Ovary (tissue), 9 donors: ENCODE data around the gene ZCCHC3. TPM values are rescaled to one million over a fixed set of nuclear protein-coding genes. Genes with fewer than 3 reads are reported as not detected.

ENCODE experiments used
- DNase-seq, 5 donors: peaks; one replicate each; pipeline ENCODE4 v3.0.0-alpha.2; 2019 to 2020
- H3K27ac ChIP-seq, 2 donors: fragments of 200-600 bp; one replicate each; pipeline versions ENCODE4 v1.5.1 to v1.8.0; 2019 to 2022
- H3K27me3 ChIP-seq: fragments of 200-600 bp; one replicate; pipeline ENCODE4 v1.8.0; 2022
- H3K36me3 ChIP-seq: fragments of 200-600 bp; sonication (generic); one replicate; pipeline ENCODE4 v1.5.1; 2019
- H3K4me1 ChIP-seq: one replicate; pipeline ENCODE4 v1.8.1; 2013; ENCODE audit warnings: mild to moderate bottlenecking, moderate library complexity; ENCODE audit not compliant: insufficient read depth
- H3K4me3 ChIP-seq: fragments of 200-600 bp; sonication (generic); one replicate; pipeline ENCODE4 v1.5.1; 2017
- H3K9me3 ChIP-seq, 2 donors: fragments of 200-600 bp in 1 of 2; sonication (generic) in 1 of 2; one replicate each; pipeline versions ENCODE4 v1.5.1 to v1.8.1; 2013 to 2019; ENCODE audit warnings: mild to moderate bottlenecking in 1 of 2, moderate library complexity in 1 of 2
- CTCF ChIP-seq, 3 donors: fragments of 450-650 bp in 2 of 3; fragments of 200-600 bp in 1 of 3; IDR thresholded peaks; one replicate each; pipeline versions ENCODE4 v1.5.1 to v1.8.0; 2016 to 2022; ENCODE audit warnings: antibody characterized with exemption in 3 of 3, mild to moderate bottlenecking in 1 of 3
- EP300 ChIP-seq: sonication (generic); formaldehyde crosslinking; IDR thresholded peaks from one replicate; pipeline ENCODE4 v1.6.1; 2017; ENCODE audit warnings: antibody characterized with exemption
- POLR2A ChIP-seq: fragments of 450-650 bp; IDR thresholded peaks from one replicate; pipeline ENCODE4 v1.6.1; 2017; ENCODE audit warnings: antibody characterized with exemption, mild to moderate bottlenecking, moderate library complexity
- WGBS, 3 donors: extraction: QIAGEN DNeasy Blood & Tissue Kit in 1 of 3; methylation state at CpG; one replicate each; pipeline versions ENCODE4 v1.1.5 to v1.1.7; 2013 to 2017; 5-methylcytosine and 5-hydroxymethylcytosine counted together
- intact Hi-C, 4 donors: fragments of 100-400 bp; cut with DNase I; formaldehyde crosslinking; loops; one replicate each; pipeline versions ENCODE4 v1.11.0 to v1.15.1; 2022 to 2023
- polyA plus RNA-seq, 2 donors: library from polyadenylated mRNA; stranded (reverse); fragments of 200-250 nt in 1 of 2; fragments of 350-450 nt in 1 of 2; fragmentation: Illumina TruSeq in 1 of 2; extraction: RNeasy Lipid Tissue Mini Kit (QIAGEN cat#74804) in 1 of 2; gene quantifications; one replicate each; pipeline ENCODE4 v1.2.3, GENCODE V29; 2013 to 2014
- total RNA-seq, 7 donors: library from RNA; depleted of rRNA in 2 of 7; stranded (reverse); fragments of >200 nt in 2 of 7; fragmentation: NEBNext Ultra II Directional in 3 of 7; extraction: Animal tissue kit (Norgen Biotek cat#: 25700) in 3 of 7; gene quantifications; one replicate each; pipeline versions ENCODE4 v1.1.0 to v1.2.4, GENCODE V29; 2016 to 2023
- donor health status: DM: no; HTN: no; CAD: no; lungs with moderate emphysema.
- donor health status: DM: no; HTN: no; CAD: no.
- donor health status: Bipolar disorder and iron deficiency.
- donor health status: DM: yes; HTN: yes; CAD: no.
- donor health status: DM: no; HTN: no; CAD: no.
- donor health status: DM: yes; HTN: yes; CAD: no.

ZCCHC3 gene
- total and polyA plus RNA-seq, 9 donors: 13.6 to 28.1 (median 23.1) TPM

- intact Hi-C loops: loop anchor here in 1 of 4 donors (2.0 kb wide), 1 partner anchor 61 kb away; the partner anchor contains the start of gene RBCK1
- Histone ChIP-seq H3K27me3 (no peaks in the 10 kb centered on the region), H3K4me3 (peak overlapping the region; percentile 80), H3K4me1 (peaks cover 7% of the 10 kb centered on the region), H3K36me3 (no peaks in the 10 kb centered on the region), H3K9me3 (no peaks in the 10 kb centered on the region), H3K27ac (peak overlapping the region; percentile 69 to 98)
- TF ChIP-seq CTCF (IDR thresholded peaks at IDR 0.05) (peak in 1 of 3 donors; percentile 20), EP300 (no peak), POLR2A (peak; percentile 68)
- WGBS, 3 donors: 1% methylated on average over 48 to 61 of the region's 61 CpGs
- peak; percentile 96 to 99 (median 97) for DNase-seq
Observed at GRCh38 chr20:347640-348484, 50.5 kb downstream of the ZCCHC3 start.

DNA sequence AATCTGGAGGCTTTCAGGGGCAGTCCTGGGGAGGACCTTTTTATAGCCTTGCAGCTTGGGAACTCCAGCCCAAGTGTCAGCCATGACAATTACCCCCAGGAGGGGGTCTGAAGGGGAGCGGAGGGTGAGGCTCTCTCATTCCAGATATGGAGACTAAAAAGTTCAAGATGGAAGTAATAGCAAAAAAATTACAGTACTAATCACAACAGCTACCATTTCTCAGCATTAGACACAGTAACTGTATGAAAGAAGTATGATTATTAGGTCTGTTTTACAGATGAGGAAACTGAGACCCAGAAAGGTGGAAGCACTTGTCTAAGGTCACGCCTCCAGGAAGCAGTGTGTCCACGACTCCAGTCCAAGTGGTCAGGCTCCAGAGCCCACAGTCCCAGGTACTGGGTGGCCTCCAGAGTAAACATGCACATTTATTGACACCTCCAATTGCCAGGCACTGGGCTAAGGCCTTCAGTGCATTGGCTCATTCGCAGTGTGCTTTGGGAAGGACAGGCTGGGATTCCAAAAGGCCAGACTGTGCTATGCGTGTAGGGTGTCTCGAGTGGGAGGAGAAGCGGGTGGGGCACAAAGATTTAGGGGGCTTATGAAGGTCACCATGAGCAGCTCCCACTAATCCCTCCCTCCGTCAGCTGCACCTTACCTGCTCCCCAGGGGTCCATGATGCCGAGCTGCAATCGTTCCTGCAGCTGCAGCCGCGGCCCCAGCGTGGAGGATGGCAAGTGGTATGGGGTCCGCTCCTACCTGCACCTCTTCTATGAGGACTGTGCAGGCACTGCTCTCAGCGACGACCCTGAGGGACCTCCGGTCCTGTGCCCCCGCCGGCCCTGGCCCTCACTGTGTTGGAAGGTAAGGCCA lies 51.8 kb downstream of the ZCCHC3 start:
- H3K4me3 ChIP-seq: no peak overlapping the region
- no peaks in the 10 kb centered on the region for H3K9me3 ChIP-seq
- no peaks in the 10 kb centered on the region for H3K36me3 ChIP-seq
- intact Hi-C loops: loop anchor here in 1 of 4 donors (2.0 kb wide), 1 partner anchor 60 kb away; the partner anchor contains the start of gene RBCK1
- peak in 1 of 5 donors; percentile 34 for DNase-seq
- peaks cover 7% of the 10 kb centered on the region for H3K4me1 ChIP-seq
- H3K27me3 ChIP-seq: no peaks in the 10 kb centered on the region
- 86 to 88% (median 87%) methylated on average over 19 of the region's 19 CpGs for WGBS, 3 donors
- TF ChIP-seq EP300 (no peak), CTCF (IDR thresholded peaks at IDR 0.05) (no peak), POLR2A (no peak)
- H3K27ac ChIP-seq: no peak overlapping the region

Other genes with a start within 250 kb of the ZCCHC3 start
- gene DEFB125, start 209.9 kb upstream of the ZCCHC3 start, total RNA-seq: not detected
- not detected for gene DEFB125, start 209.9 kb upstream of the ZCCHC3 start, polyA plus RNA-seq
- gene DEFB126, start 155.0 kb upstream of the ZCCHC3 start, total RNA-seq: not detected
- not detected for gene DEFB126, start 155.0 kb upstream of the ZCCHC3 start, polyA plus RNA-seq
- gene DEFB127, start 140.1 kb upstream of the ZCCHC3 start, total RNA-seq: not detected
- not detected for gene DEFB127, start 140.1 kb upstream of the ZCCHC3 start, polyA plus RNA-seq
- gene DEFB128, start 107.9 kb upstream of the ZCCHC3 start, total RNA-seq: not detected
- not detected for gene DEFB128, start 107.9 kb upstream of the ZCCHC3 start, polyA plus RNA-seq
- gene DEFB129, start 70.3 kb upstream of the ZCCHC3 start, total RNA-seq: not detected
- not detected for gene DEFB129, start 70.3 kb upstream of the ZCCHC3 start, polyA plus RNA-seq
- not detected for gene DEFB132, start 39.8 kb upstream of the ZCCHC3 start, total RNA-seq
- not detected for gene DEFB132, start 39.8 kb upstream of the ZCCHC3 start, polyA plus RNA-seq
- gene C20orf96, start 6.8 kb upstream of the ZCCHC3 start, total RNA-seq: 10 to 100 TPM in 6 of 7 donors, 1 to 10 TPM in 1; 6.6 to 17.5 (median 11.7) TPM
- gene C20orf96, start 6.8 kb upstream of the ZCCHC3 start, polyA plus RNA-seq: 10 to 100 TPM; 11.7 to 14.7 TPM
- gene SOX12, start 28.0 kb downstream of the ZCCHC3 start, total RNA-seq: 10 to 100 TPM in 5 of 7 donors, 1 to 10 TPM in 2; 4.8 to 34.1 (median 25.7) TPM
- gene SOX12, start 28.0 kb downstream of the ZCCHC3 start, polyA plus RNA-seq: 1 to 10 TPM; 4.1 to 8.7 TPM
- 10 to 100 TPM; 20.5 to 77.9 (median 43.8) TPM for gene NRSN2, start 49.5 kb downstream of the ZCCHC3 start, total RNA-seq
- 10 to 100 TPM; 32.4 to 36.7 TPM for gene NRSN2, start 49.5 kb downstream of the ZCCHC3 start, polyA plus RNA-seq
- 10 to 100 TPM in 1 of 7 donors, 1 to 10 TPM in 6; 1.5 to 55.1 (median 4.9) TPM for gene TRIB3, start 83.2 kb downstream of the ZCCHC3 start, total RNA-seq
- 1 to 10 TPM; 2.3 to 2.7 TPM for gene TRIB3, start 83.2 kb downstream of the ZCCHC3 start, polyA plus RNA-seq
- 10 to 100 TPM; 56.5 to 86.9 (median 76.6) TPM for gene RBCK1, start 110.7 kb downstream of the ZCCHC3 start, total RNA-seq
- 10 to 100 TPM; 53.5 to 85.2 TPM for gene RBCK1, start 110.7 kb downstream of the ZCCHC3 start, polyA plus RNA-seq
- gene TBC1D20, start 165.0 kb downstream of the ZCCHC3 start, total RNA-seq: 10 to 100 TPM; 24.9 to 40.1 (median 34.8) TPM
- gene TBC1D20, start 165.0 kb downstream of the ZCCHC3 start, polyA plus RNA-seq: 10 to 100 TPM; 19.1 to 37.7 TPM
- 100 to 1,000 TPM in 1 of 7 donors, 10 to 100 TPM in 6; 40.9 to 117 (median 95.7) TPM for gene CSNK2A1, start 246.2 kb downstream of the ZCCHC3 start, total RNA-seq
- 100 to 1,000 TPM in 1 of 2 donors, 10 to 100 TPM in 1; 35.8 to 145 TPM for gene CSNK2A1, start 246.2 kb downstream of the ZCCHC3 start, polyA plus RNA-seq